CD4-positive, CD25-positive, alpha-beta regulatory T cell (primary cell): Measurements from ENCODE around the gene GHRH. TPM values are rescaled to one million over a fixed set of nuclear protein-coding genes. Genes with fewer than 3 reads are reported as not detected.
A peak's percentile ranks its signal among the peaks of the same experiment; 100 is the strongest.

Source experiments
- ATAC-seq, 2 donors: fragments of 150-1000 bp; cut with Tn5 transposase; one replicate each; pipeline ENCODE4 v1.10.0; 2021; ENCODE audit warnings: low read depth in 2 of 2, moderate number of reproducible peaks in 2 of 2, moderate library complexity in 1 of 2
- DNase-seq, 3 donors: peaks; one replicate each; pipeline versions ENCODE4 v3.0.0 to v3.0.0-alpha.2; 2012 to 2022; ENCODE audit warnings: mixed read lengths in 1 of 3
- H3K27ac ChIP-seq: one replicate; pipeline ENCODE4 v1.7.0; 2013; ENCODE audit warnings: mild to moderate bottlenecking, low read length; ENCODE audit not compliant: insufficient read depth, poor library complexity, severe bottlenecking
- H3K27me3 ChIP-seq: one replicate; pipeline ENCODE4 v1.7.0; 2013; ENCODE audit warnings: low read length; ENCODE audit not compliant: control insufficient read depth, insufficient read depth
- H3K36me3 ChIP-seq: one replicate; pipeline ENCODE4 v1.7.0; 2013; ENCODE audit warnings: mild to moderate bottlenecking, low read length, moderate library complexity; ENCODE audit not compliant: control insufficient read depth, insufficient read depth
- H3K4me1 ChIP-seq: 2 replicates; pipeline ENCODE4 v1.7.0; 2013; ENCODE audit warnings: mild to moderate bottlenecking, low read length; ENCODE audit not compliant: insufficient read depth, control insufficient read depth, poor library complexity, severe bottlenecking
- H3K4me3 ChIP-seq: one replicate; pipeline ENCODE4 v1.7.0; 2013; ENCODE audit warnings: low read depth, mild to moderate bottlenecking, low read length, moderate library complexity
- H3K9me3 ChIP-seq, 2 experiments: 1 replicate in 1 of 2; 2 replicates in 1 of 2; pipeline ENCODE4 v1.7.0; 2013; ENCODE audit warnings: low read length in 2 of 2, mild to moderate bottlenecking in 1 of 2, moderate library complexity in 1 of 2; ENCODE audit not compliant: control insufficient read depth in 2 of 2
- H3K27ac Mint-ChIP-seq, 3 donors: one replicate each; pipeline ENCODE4 v1.8.0; 2020 to 2022; ENCODE audit warnings: mild to moderate bottlenecking in 3 of 3, mixed read lengths in 3 of 3, moderate library complexity in 2 of 3
- H3K27me3 Mint-ChIP-seq: one replicate; pipeline ENCODE4 v1.8.0; 2022; ENCODE audit warnings: mild to moderate bottlenecking, mixed read lengths
- H3K36me3 Mint-ChIP-seq: one replicate; pipeline ENCODE4 v1.8.0; 2020; ENCODE audit warnings: mixed read lengths
- H3K4me1 Mint-ChIP-seq, 4 donors: one replicate each; pipeline ENCODE4 v1.8.0; 2020 to 2022; ENCODE audit warnings: mixed read lengths in 4 of 4, mild to moderate bottlenecking in 1 of 4
- H3K4me3 Mint-ChIP-seq, 4 donors: one replicate each; pipeline ENCODE4 v1.8.0; 2020 to 2022; ENCODE audit warnings: mild to moderate bottlenecking in 4 of 4, mixed read lengths in 4 of 4, moderate library complexity in 3 of 4
- H3K9me3 Mint-ChIP-seq, 7 donors: one replicate each; pipeline ENCODE4 v1.8.0; 2020 to 2022; ENCODE audit warnings: mixed read lengths in 7 of 7, mild to moderate bottlenecking in 3 of 7, moderate library complexity in 2 of 7
- polyA plus RNA-seq, 4 donors: library from polyadenylated mRNA; unstranded; fragments of 300-500 nt; fragmentation: Illumina TruSeq; gene quantifications; one replicate each; pipeline ENCODE4 v1.2.3, GENCODE V29; 2021
- total RNA-seq: library from RNA; stranded (reverse); gene quantifications from one replicate; pipeline ENCODE4 v1.2.3, GENCODE V29; 2022

Gene GHRH
- total and polyA plus RNA-seq, 5 donors from 2014 or later = not detected

DNA sequence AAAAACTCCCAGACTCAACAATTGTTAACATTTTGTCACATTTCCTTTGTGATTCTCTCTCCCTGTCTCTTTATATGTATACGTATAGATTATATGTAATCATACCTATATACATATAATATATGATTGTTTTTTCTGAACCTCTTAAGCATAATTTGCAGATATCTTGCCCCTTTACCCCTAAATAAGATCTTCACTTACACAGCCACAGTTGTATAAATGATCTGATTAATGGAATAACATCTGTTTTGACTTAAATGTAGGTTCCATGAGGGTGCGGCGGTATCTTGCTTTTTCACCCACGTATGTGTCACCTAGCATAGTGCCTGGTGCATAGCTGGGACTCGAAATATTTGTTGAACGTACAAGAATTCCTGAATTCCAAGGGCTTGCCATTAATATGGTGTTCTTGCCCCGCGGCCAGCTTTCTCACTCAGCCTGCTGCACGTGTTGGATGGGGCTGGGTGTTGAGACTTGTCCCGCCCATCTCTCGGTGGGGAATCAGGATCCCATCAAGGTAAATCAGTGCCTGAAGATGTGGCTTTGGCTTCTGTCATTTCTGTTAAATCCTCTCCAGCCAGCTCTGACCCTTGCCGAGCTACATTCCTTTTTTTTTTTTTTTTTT is 17.5 kb upstream of the GHRH start:
- no peak overlapping the region for H3K4me3 ChIP-seq
- H3K27ac ChIP-seq = no peak overlapping the region
- no peak for DNase-seq
- no peaks in the 10 kb centered on the region for H3K36me3 ChIP-seq
- no peaks in the 10 kb centered on the region for H3K4me1 ChIP-seq
- no peaks in the 10 kb centered on the region for H3K9me3 ChIP-seq
- Mint-ChIP-seq H3K4me1 (peaks cover 0 to 5% (median 2%) of the 10 kb centered on the region in 4 donors), H3K27me3 (peaks cover 25% of the 10 kb centered on the region), H3K4me3 (no peak overlapping the region), H3K27ac (no peak overlapping the region), H3K36me3 (no peaks in the 10 kb centered on the region), H3K9me3 (no peaks in the 10 kb centered on the region)
- ATAC-seq = no peak
- peaks cover 11% of the 10 kb centered on the region for H3K27me3 ChIP-seq

DNA sequence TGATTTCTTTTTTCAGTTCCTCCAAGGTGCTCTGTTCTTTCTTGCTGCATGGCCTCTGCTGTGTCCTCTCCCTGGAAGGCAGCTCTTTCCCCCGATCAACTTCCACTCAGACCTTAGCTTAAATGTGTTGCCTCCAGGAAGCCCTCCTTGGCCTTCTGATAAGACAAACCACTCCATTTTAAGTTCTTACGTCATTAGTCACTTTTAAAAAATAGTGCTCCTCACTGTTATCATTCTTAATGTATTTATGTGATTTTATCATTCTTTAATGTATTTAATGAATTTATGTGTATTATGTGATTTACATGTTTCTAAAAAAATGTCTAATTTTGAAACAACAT is 15.6 kb upstream of the GHRH start:
- H3K27me3 ChIP-seq = peaks cover 6% of the 10 kb centered on the region
- Mint-ChIP-seq H3K36me3 (no peaks in the 10 kb centered on the region), H3K27ac (no peak overlapping the region), H3K9me3 (no peaks in the 10 kb centered on the region), H3K27me3 (peaks cover 21% of the 10 kb centered on the region), H3K4me1 (peaks cover 0 to 5% (median 2%) of the 10 kb centered on the region in 4 donors), H3K4me3 (no peak overlapping the region)
- H3K4me1 ChIP-seq = no peaks in the 10 kb centered on the region
- DNase-seq = no peak
- H3K9me3 ChIP-seq = no peaks in the 10 kb centered on the region
- no peaks in the 10 kb centered on the region for H3K36me3 ChIP-seq
- no peak for ATAC-seq
- no peak overlapping the region for H3K4me3 ChIP-seq
- no peak overlapping the region for H3K27ac ChIP-seq

DNA sequence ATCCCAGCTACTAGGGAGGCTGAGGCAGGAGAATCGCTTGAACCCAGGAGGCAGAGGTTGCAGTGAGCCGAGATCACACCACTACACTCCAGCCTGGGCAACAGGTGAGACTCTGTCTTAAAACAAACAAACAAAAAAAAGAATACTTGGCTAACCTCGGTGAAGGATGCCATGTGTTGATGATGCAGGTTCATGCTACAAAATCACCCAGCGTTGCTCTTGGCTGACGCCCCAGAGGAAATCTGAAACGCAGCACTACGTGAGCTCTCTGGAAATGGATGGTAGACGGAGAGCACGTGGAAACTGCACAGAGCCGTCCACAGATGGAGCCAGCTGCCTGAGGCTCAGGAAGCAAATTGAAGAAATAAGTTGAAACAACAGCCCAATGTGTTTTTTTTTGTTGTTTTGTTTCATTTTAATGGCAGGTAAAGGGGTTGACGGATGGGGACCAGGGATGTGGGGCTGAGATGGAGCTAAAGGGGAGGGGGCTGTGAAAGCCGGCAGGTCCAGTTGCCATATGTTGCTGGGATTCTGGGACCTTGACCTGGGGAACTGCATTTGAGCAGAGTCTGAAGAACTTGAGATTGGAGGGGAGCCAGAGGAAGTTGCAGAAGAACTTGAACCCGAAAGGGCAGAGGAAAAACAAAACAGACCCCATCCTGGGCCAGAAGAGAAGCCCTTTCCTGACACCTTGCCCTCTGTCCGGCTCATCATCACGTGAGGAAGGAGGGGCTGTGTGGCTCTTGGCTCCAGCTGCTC is 15.1 kb upstream of the GHRH start:
- no peak overlapping the region for H3K27ac ChIP-seq

DNA sequence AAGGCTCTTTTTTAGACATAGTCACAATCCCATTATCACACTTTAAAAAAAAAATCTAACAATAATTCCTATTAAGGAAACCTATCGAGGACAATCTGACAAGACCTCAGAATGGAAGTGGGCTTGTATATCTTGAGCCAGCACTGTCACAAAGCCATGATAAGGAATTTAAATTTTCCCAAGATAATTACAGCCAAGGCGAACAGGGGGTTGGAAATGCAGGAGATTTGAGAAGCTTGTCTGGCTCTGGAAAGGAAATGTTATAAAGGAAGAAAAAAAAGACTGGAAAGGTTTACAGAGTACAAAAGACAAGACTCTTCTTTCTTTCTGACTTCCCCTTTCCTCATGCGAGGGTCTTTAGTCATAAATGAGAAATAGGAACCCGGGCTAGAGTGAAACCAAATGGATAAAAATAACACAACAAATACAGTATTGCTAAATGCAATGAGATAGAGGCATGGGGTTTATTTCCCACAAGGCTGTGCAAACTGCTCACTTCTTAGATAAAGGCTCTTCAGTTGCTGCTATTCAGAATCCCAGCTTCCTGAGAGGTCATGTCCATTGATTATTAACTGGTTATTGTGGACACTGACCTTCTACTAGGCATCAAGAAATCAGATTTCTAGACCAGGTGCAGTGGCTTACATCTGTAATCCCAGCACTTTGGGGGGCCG is 13.4 kb upstream of the GHRH start:
- H3K9me3 ChIP-seq = no peaks in the 10 kb centered on the region
- no peak for DNase-seq
- no peak overlapping the region for H3K27ac ChIP-seq
- H3K4me3 ChIP-seq = no peak overlapping the region
- H3K36me3 Mint-ChIP-seq = no peaks in the 10 kb centered on the region
- ATAC-seq = no peak
- H3K4me1 ChIP-seq = no peaks in the 10 kb centered on the region
- H3K36me3 ChIP-seq = no peaks in the 10 kb centered on the region
- no peak overlapping the region for H3K27ac Mint-ChIP-seq
- H3K4me3 Mint-ChIP-seq = no peak overlapping the region
- peaks cover 0 to 5% (median 2%) of the 10 kb centered on the region in 4 donors for H3K4me1 Mint-ChIP-seq
- H3K27me3 Mint-ChIP-seq = peaks cover 21% of the 10 kb centered on the region
- peaks cover 3% of the 10 kb centered on the region for H3K27me3 ChIP-seq
- no peaks in the 10 kb centered on the region for H3K9me3 Mint-ChIP-seq

More for the DNA sequence above, 15.1 kb upstream of the GHRH start:
- ATAC-seq = peak in 1 of 2 donors; percentile 42
- H3K9me3 ChIP-seq = no peaks in the 10 kb centered on the region
- Mint-ChIP-seq H3K9me3 (no peaks in the 10 kb centered on the region), H3K4me1 (peaks cover 0 to 5% (median 2%) of the 10 kb centered on the region in 4 donors), H3K4me3 (no peak overlapping the region), H3K36me3 (no peaks in the 10 kb centered on the region), H3K27me3 (peaks cover 21% of the 10 kb centered on the region), H3K27ac (peak overlapping the region in 1 of 3 donors; percentile 20)
- H3K27me3 ChIP-seq = peaks cover 3% of the 10 kb centered on the region
- DNase-seq = peak in 1 of 3 donors; percentile 28
- H3K4me3 ChIP-seq = no peak overlapping the region
- no peaks in the 10 kb centered on the region for H3K36me3 ChIP-seq
- no peaks in the 10 kb centered on the region for H3K4me1 ChIP-seq

DNA sequence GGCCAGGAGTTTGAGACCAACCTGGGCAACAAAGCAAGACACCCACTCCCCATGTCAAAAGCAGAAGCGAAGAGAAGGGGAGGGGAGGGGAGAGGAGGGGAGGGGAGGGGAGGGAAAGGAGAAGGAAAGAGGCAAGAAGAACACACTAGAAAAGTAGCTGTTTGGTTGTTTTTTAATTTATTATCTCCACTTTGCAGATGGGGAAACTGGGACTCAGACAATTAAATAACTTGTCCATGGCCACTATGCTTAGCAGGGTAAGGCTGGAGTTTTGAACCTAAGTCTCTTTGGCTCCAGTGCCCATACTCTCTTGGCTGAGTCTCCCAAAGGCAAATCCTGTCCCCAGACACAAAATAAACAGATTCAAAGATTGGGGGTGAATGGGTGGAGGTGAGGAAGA is 12.4 kb upstream of the GHRH start:
- peaks cover 27% of the 10 kb centered on the region for H3K27me3 Mint-ChIP-seq
- no peaks in the 10 kb centered on the region for H3K36me3 Mint-ChIP-seq
- no peaks in the 10 kb centered on the region for H3K4me1 ChIP-seq
- no peaks in the 10 kb centered on the region for H3K9me3 Mint-ChIP-seq
- H3K27me3 ChIP-seq = peaks cover 3% of the 10 kb centered on the region
- no peak overlapping the region for H3K27ac Mint-ChIP-seq
- ATAC-seq (no peak), DNase-seq (no peak)
- H3K9me3 ChIP-seq = no peaks in the 10 kb centered on the region
- no peaks in the 10 kb centered on the region for H3K36me3 ChIP-seq
- no peak overlapping the region for H3K27ac ChIP-seq
- H3K4me3 ChIP-seq = no peak overlapping the region
- H3K4me1 Mint-ChIP-seq = peaks cover 0 to 9% (median 2%) of the 10 kb centered on the region in 4 donors
- no peak overlapping the region for H3K4me3 Mint-ChIP-seq

DNA sequence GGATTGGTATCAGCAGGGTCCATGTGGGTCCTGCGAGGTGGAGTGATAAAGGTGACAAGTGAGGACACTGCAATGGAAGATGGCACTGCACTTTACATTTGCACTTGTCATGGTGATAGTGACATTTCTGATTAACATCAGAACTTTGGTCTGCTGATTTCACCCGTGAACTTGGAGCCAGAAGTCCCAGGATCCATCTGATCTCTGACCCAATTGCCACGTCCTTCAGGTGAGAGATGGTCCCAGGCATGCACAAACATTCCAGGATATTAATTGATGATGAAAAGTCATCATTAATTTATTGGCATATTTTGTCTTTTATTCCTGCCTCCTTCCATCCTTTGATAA is 9.8 kb upstream of the GHRH start:
- peaks cover 0 to 4% (median 0%) of the 10 kb centered on the region in 4 donors for H3K4me1 Mint-ChIP-seq

DNA sequence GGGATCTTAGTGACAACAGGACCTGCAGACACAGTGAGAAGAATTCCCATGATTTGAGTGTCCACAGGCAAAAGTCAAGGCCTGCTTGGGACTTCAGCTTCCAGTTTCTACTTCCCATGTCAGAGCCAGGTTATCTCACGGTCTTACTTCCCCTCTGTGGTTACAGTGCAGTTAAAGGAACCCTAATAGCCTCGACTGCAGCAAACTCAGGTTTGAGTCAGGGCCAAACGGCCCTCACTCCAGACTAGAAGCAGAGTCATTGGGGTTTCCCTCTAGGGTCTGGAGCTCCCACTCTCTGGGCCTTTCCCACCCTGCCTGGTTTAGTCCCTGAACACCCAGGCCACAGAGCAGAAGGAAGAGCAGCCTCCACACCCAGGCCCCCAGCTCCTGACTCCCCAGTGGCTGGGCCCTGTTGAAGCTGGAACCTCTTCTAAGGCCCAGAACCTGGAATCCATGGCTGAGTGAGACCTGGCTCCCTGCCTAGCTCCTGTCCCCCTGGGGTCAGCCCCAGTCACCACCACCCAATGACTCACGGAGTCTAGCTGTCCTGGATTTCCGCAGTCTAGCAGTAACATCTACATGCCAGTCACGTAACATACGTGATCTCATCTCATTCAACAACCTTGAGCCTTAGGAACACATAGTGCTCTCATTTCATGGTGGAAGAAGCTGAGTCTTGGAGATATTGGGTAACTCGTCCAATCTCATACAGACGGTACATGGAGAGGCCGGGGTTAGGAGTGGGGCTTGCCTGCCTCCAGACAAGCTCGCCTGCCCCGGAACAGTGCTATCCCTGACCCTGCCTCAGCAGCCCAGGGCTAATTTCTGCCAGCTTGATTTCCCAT is 9.2 kb upstream of the GHRH start:
- no peaks in the 10 kb centered on the region for H3K9me3 Mint-ChIP-seq
- no peak overlapping the region for H3K4me3 ChIP-seq
- H3K27me3 Mint-ChIP-seq = peaks cover 25% of the 10 kb centered on the region
- H3K4me1 Mint-ChIP-seq = peaks cover 0 to 4% (median 0%) of the 10 kb centered on the region in 4 donors
- H3K4me1 ChIP-seq = no peaks in the 10 kb centered on the region
- H3K27ac ChIP-seq = no peak overlapping the region
- peaks cover 3% of the 10 kb centered on the region for H3K27me3 ChIP-seq
- H3K4me3 Mint-ChIP-seq = no peak overlapping the region
- no peaks in the 10 kb centered on the region for H3K36me3 ChIP-seq
- peak; percentile 38 to 42 for ATAC-seq
- H3K27ac Mint-ChIP-seq = no peak overlapping the region
- no peaks in the 10 kb centered on the region for H3K36me3 Mint-ChIP-seq
- H3K9me3 ChIP-seq = no peaks in the 10 kb centered on the region
- no peak for DNase-seq

More for the DNA sequence above, 9.8 kb upstream of the GHRH start:
- no peak overlapping the region for H3K4me3 Mint-ChIP-seq
- no peaks in the 10 kb centered on the region for H3K36me3 Mint-ChIP-seq
- H3K27me3 Mint-ChIP-seq = peaks cover 25% of the 10 kb centered on the region
- no peaks in the 10 kb centered on the region for H3K9me3 ChIP-seq
- H3K4me3 ChIP-seq = no peak overlapping the region
- peaks cover 3% of the 10 kb centered on the region for H3K27me3 ChIP-seq
- no peak for ATAC-seq
- no peak overlapping the region for H3K27ac Mint-ChIP-seq
- no peaks in the 10 kb centered on the region for H3K4me1 ChIP-seq
- DNase-seq = no peak
- no peak overlapping the region for H3K27ac ChIP-seq
- H3K9me3 Mint-ChIP-seq = no peaks in the 10 kb centered on the region
- H3K36me3 ChIP-seq = no peaks in the 10 kb centered on the region
